SIG-M5 (cell line): ENCODE data around the gene GDPD5.

Source experiments
- DNase-seq: peaks from one replicate; lab custom pipeline; 2025; lab: John Stamatoyannopoulos, UW

GDPD5 gene

GRCh38 chr11:75510004-75510722 is 15.6 kb downstream of the GDPD5 start:
- DNase-seq = no peak

- DNase-seq = no peak
Observed at GRCh38 chr11:75509020-75509720, 16.6 kb downstream of the GDPD5 start.

GRCh38 chr11:75508051-75508561 is 17.6 kb downstream of the GDPD5 start:
- DNase-seq = no peak

GRCh38 chr11:75507571-75507970 is 18.2 kb downstream of the GDPD5 start:
- DNase-seq = no peak

GRCh38 chr11:75506827-75507226 is 18.9 kb downstream of the GDPD5 start:
- no peak for DNase-seq

GRCh38 chr11:75505916-75506692 is 19.6 kb downstream of the GDPD5 start:
- no peak for DNase-seq

GRCh38 chr11:75504501-75504900 is 21.2 kb downstream of the GDPD5 start:
- DNase-seq = peak; percentile 27

- no peak for DNase-seq
Observed at GRCh38 chr11:75503531-75504099, 22.1 kb downstream of the GDPD5 start.

- no peak for DNase-seq
Observed at GRCh38 chr11:75502138-75502537, 23.6 kb downstream of the GDPD5 start.

GRCh38 chr11:75500742-75501141 is 25.0 kb downstream of the GDPD5 start:
- DNase-seq = no peak

- no peak for DNase-seq
Observed at GRCh38 chr11:75499423-75500190, 26.1 kb downstream of the GDPD5 start.

- no peak for DNase-seq
Observed at GRCh38 chr11:75498556-75499255, 27.0 kb downstream of the GDPD5 start.

- no peak for DNase-seq
Observed at GRCh38 chr11:75497788-75498409, 27.8 kb downstream of the GDPD5 start.

GRCh38 chr11:75496305-75496752 is 29.4 kb downstream of the GDPD5 start:
- no peak for DNase-seq

- DNase-seq = no peak
Observed at GRCh38 chr11:75495749-75496304, 29.9 kb downstream of the GDPD5 start.

- no peak for DNase-seq
Observed at GRCh38 chr11:75493626-75494025, 32.1 kb downstream of the GDPD5 start.

- no peak for DNase-seq
Observed at GRCh38 chr11:75492181-75492820, 33.4 kb downstream of the GDPD5 start.

GRCh38 chr11:75491465-75491864 is 34.3 kb downstream of the GDPD5 start:
- no peak for DNase-seq
